CD4-positive, alpha-beta T cell (primary cell): ENCODE results near the gene BTNL9. TPM values are rescaled to one million over a fixed set of nuclear protein-coding genes. Genes with fewer than 3 reads are reported as not detected.
A peak's percentile ranks its signal among the peaks of the same experiment; 100 is the strongest.

ENCODE experiments used
- ATAC-seq: fragments of 200-7000 bp; cut with Tn5 transposase; one replicate; pipeline ENCODE4 v1.10.0; 2022; ENCODE audit warnings: mild to moderate bottlenecking; ENCODE audit not compliant: poor library complexity
- CTCF ChIA-PET: fragments of 350-600 bp; sonication (Branson Sonifier 250); formaldehyde crosslinking; loops from one replicate; lab custom pipeline; 2021; ENCODE audit warnings: antibody characterized with exemption, inconsistent platforms; lab: Charles Lee
- POLR2A ChIA-PET: fragments of 350-600 bp; sonication (Branson Sonifier 250); formaldehyde crosslinking; loops from one replicate; lab custom pipeline; 2021; ENCODE audit warnings: antibody characterized with exemption, inconsistent platforms; lab: Charles Lee
- DNase-seq, 14 experiments: peaks; one replicate each; pipeline ENCODE4 v3.0.0-alpha.2; 2013 to 2020; ENCODE audit warnings: mixed read lengths in 2 of 14
- H3K27ac ChIP-seq, 2 donors: one replicate each; pipeline versions ENCODE4 v1.5.1 to v1.7.0; 2013; ENCODE audit warnings: low read length in 2 of 2, low read depth in 1 of 2, mild to moderate bottlenecking in 1 of 2
- H3K27me3 ChIP-seq, 2 experiments: 1 replicate in 1 of 2; 2 replicates in 1 of 2; pipeline versions ENCODE4 v1.6.1 to v1.7.0; 2013; ENCODE audit warnings: low read length in 2 of 2, control low read depth in 1 of 2, mild to moderate bottlenecking in 1 of 2, moderate library complexity in 1 of 2; ENCODE audit not compliant: insufficient read depth in 2 of 2, control insufficient read depth in 1 of 2
- H3K36me3 ChIP-seq: one replicate; pipeline ENCODE4 v1.6.1; 2013; ENCODE audit warnings: low read length, control low read depth; ENCODE audit not compliant: insufficient read depth
- H3K4me1 ChIP-seq: one replicate; pipeline ENCODE4 v1.6.1; 2013; ENCODE audit warnings: low read length, control low read depth; ENCODE audit not compliant: insufficient read depth
- H3K4me3 ChIP-seq: one replicate; pipeline ENCODE4 v1.5.1; 2013; ENCODE audit warnings: mild to moderate bottlenecking, low read length, moderate library complexity
- H3K9me3 ChIP-seq, 2 experiments: 1 replicate in 1 of 2; 2 replicates in 1 of 2; pipeline versions ENCODE4 v1.6.1 to v1.7.0; 2013; ENCODE audit warnings: low read length in 2 of 2, mild to moderate bottlenecking in 2 of 2, control low read depth in 1 of 2, moderate library complexity in 1 of 2; ENCODE audit not compliant: control insufficient read depth in 1 of 2, insufficient read depth in 1 of 2
- H3K27ac Mint-ChIP-seq: one replicate; pipeline ENCODE4 v1.8.0; 2020; ENCODE audit warnings: mixed read lengths
- H3K27me3 Mint-ChIP-seq: one replicate; pipeline ENCODE4 v1.8.0; 2021; ENCODE audit warnings: mixed read lengths
- H3K36me3 Mint-ChIP-seq: one replicate; pipeline ENCODE4 v1.8.0; 2021; ENCODE audit warnings: low read depth, mixed read lengths
- H3K4me1 Mint-ChIP-seq: one replicate; pipeline ENCODE4 v1.8.0; 2021; ENCODE audit warnings: low read depth, mixed read lengths
- H3K4me3 Mint-ChIP-seq: one replicate; pipeline ENCODE4 v1.8.0; 2020; ENCODE audit warnings: mild to moderate bottlenecking, mixed read lengths
- H3K9me3 Mint-ChIP-seq: one replicate; pipeline ENCODE4 v1.8.0; 2020; ENCODE audit warnings: mixed read lengths
- intact Hi-C, 2 experiments: fragments of 100-400 bp; cut with DNase I in 1 of 2; cut with micrococcal nuclease in 1 of 2; formaldehyde crosslinking; loops; one replicate each; pipeline versions ENCODE4 v1.15.1 to v1.9.0; 2023 to 2025; cut with DNase I, micrococcal nuclease
- total RNA-seq, 174 experiments: library from RNA in 2 of 174; stranded (reverse) in 2 of 174; gene quantifications; one replicate each; pipeline ENCODE4 v1.2.3 and lab custom pipeline; 2021 to 2026
- TF ChIP-seq, protein P1 (sequence below): fragments of 200-600 bp; IDR thresholded peaks from one replicate; pipeline ENCODE4 v1.8.0; 2022; ENCODE audit warnings: antibody characterized with exemption, mild to moderate bottlenecking

BTNL9 gene
- total RNA-seq, 2 experiments from 2014 or later: not detected

GRCh38 chr5:181086884-181087205 is 46.8 kb downstream of the BTNL9 start:
- Histone ChIP-seq H3K9me3 (no peaks in the 10 kb centered on the region), H3K27me3 (peaks cover 28 to 29% of the 10 kb centered on the region in 2 experiments), H3K4me3 (no peak overlapping the region), H3K27ac (no peak overlapping the region), H3K36me3 (no peaks in the 10 kb centered on the region), H3K4me1 (no peaks in the 10 kb centered on the region)
- H3K9me3 Mint-ChIP-seq: no peaks in the 10 kb centered on the region
- POLR2A ChIA-PET: no interaction called here
- H3K4me3 Mint-ChIP-seq: no peak overlapping the region
- no peak overlapping the region for H3K27ac Mint-ChIP-seq
- peaks cover 65% of the 10 kb centered on the region for H3K27me3 Mint-ChIP-seq
- TF ChIP-seq, protein P1, sequence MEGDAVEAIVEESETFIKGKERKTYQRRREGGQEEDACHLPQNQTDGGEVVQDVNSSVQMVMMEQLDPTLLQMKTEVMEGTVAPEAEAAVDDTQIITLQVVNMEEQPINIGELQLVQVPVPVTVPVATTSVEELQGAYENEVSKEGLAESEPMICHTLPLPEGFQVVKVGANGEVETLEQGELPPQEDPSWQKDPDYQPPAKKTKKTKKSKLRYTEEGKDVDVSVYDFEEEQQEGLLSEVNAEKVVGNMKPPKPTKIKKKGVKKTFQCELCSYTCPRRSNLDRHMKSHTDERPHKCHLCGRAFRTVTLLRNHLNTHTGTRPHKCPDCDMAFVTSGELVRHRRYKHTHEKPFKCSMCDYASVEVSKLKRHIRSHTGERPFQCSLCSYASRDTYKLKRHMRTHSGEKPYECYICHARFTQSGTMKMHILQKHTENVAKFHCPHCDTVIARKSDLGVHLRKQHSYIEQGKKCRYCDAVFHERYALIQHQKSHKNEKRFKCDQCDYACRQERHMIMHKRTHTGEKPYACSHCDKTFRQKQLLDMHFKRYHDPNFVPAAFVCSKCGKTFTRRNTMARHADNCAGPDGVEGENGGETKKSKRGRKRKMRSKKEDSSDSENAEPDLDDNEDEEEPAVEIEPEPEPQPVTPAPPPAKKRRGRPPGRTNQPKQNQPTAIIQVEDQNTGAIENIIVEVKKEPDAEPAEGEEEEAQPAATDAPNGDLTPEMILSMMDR: no peak
- no peaks in the 10 kb centered on the region for H3K4me1 Mint-ChIP-seq
- CTCF ChIA-PET: no interaction called here
- ATAC-seq (no peak), DNase-seq (no peak)
- no peaks in the 10 kb centered on the region for H3K36me3 Mint-ChIP-seq
- intact Hi-C loops: no loop called here

DNA sequence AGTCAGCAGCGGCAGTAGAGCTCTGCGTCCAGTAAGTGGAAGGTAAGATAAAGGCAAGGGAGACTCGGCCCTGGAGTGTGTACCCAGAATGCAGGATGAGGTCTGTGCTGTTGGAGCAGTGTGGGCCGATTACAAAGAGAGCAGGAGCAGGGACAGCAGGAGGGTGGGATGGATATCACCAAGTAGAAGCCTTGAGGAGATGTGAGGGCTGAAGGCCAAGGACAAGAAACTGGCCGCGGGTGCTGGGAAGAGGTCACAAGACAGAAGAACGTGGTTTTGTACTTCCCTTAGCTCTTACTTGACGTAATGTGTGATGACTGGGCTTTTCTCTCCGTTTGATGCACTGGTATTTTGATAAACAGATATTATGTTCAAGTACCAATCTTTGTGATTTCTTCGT is 47.2 kb downstream of the BTNL9 start:
- H3K27ac ChIP-seq: no peak overlapping the region
- H3K27me3 Mint-ChIP-seq: peaks cover 67% of the 10 kb centered on the region
- ChIA-PET POLR2A (no interaction called here), CTCF (no interaction called here)
- H3K4me1 Mint-ChIP-seq: no peaks in the 10 kb centered on the region
- H3K9me3 ChIP-seq: no peaks in the 10 kb centered on the region
- H3K36me3 ChIP-seq: no peaks in the 10 kb centered on the region
- no peaks in the 10 kb centered on the region for H3K36me3 Mint-ChIP-seq
- H3K4me3 ChIP-seq: no peak overlapping the region
- no peak for DNase-seq
- TF ChIP-seq, protein P1: no peak
- peaks cover 28 to 34% of the 10 kb centered on the region in 2 experiments for H3K27me3 ChIP-seq
- no peaks in the 10 kb centered on the region for H3K9me3 Mint-ChIP-seq
- no peak overlapping the region for H3K4me3 Mint-ChIP-seq
- no peak overlapping the region for H3K27ac Mint-ChIP-seq
- no peaks in the 10 kb centered on the region for H3K4me1 ChIP-seq
- intact Hi-C loops: no loop called here
- ATAC-seq: no peak

DNA sequence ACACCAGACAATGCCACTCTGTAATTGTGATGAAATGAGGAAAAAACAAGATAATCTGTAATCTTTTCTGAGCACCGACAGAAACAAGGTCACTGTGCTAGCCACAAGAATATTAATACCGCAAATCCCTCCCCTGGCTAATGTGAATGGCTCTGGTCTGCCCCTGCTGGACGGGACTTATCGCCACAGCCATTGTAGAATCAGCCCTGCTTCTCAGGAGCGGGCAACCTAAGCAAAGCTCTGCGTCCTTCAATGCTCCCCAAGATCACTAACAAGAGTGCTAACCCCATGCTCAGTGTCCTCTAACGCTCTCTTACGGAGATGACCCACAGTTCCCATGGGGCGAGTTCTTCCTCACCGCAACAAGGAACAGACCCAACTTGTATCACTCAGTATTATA is 48.2 kb downstream of the BTNL9 start:
- Mint-ChIP-seq H3K27ac (no peak overlapping the region), H3K27me3 (peaks cover 66% of the 10 kb centered on the region), H3K4me3 (no peak overlapping the region), H3K9me3 (no peaks in the 10 kb centered on the region), H3K4me1 (no peaks in the 10 kb centered on the region), H3K36me3 (no peaks in the 10 kb centered on the region)
- Histone ChIP-seq H3K27ac (no peak overlapping the region), H3K9me3 (no peaks in the 10 kb centered on the region), H3K4me1 (no peaks in the 10 kb centered on the region), H3K27me3 (peaks cover 24 to 42% of the 10 kb centered on the region in 2 experiments), H3K36me3 (no peaks in the 10 kb centered on the region), H3K4me3 (no peak overlapping the region)
- POLR2A ChIA-PET: no interaction called here
- DNase-seq: peak in 1 of 14 experiments; percentile 16
- TF ChIP-seq, protein P1: no peak
- intact Hi-C loops: no loop called here
- ATAC-seq: no peak
- CTCF ChIA-PET: no interaction called here
